GM21360 (cell line): Measurements from ENCODE around the gene INTS11.
A peak's percentile ranks its signal among the peaks of the same experiment; 100 is the strongest.
"Not testable (repeated sequence)": the region's sequence is repeated elsewhere in the genome, so short reads cannot be mapped to it uniquely, and the experiment has no call there.

Source experiments
- ATAC-seq: cut with Tn5 transposase; IDR thresholded peaks from one replicate; pipeline ENCODE4 v1.9.1; 2021; ENCODE audit warnings: mild to moderate bottlenecking, moderate library complexity; ENCODE audit not compliant: unreplicated experiment

The INTS11 gene

DNA sequence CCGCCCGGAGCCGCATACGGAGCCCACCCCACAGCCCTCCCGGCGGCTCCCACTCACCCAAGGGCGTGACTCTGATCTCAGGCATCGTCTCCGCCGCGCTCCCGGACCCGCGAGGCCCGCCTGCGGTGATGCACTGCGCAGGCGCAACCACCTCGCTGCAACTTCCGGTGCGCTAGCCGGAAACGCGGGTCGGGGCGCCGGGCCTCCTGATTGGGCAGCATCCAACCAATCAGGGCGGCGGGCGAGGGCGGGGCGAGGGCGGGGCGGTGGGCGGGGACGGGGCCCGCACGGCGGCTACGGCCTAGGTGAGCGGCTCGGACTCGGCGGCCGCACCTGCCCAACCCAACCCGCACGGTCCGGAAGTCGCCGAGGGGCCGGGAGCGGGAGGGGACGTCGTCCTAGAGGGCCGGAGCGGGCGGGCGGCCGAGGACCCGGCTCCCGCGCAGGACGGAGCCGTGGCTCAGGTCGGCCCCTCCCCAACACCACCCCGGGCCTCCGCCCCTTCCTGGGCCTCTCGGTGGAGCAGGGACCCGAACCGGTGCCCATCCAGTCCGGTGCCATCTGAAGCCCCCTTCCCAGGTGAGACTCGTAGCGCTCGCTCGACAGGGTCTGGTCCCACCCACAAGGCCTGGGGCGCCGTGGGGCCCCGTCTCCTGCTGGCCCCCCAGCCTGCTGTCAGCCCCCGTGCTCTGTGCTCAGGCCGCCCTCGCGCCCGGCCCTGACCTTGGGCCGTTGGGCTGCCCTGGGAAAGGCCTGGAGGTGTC lies at the start of gene INTS11, which contains the start of gene CPTP:
INTS11 (minus strand) TSS at position 137 of the 764 bp plus-strand sequence; CDS start at position 85, 52 bp downstream.
CPTP (plus strand) TSS at position 279 of the 764 bp plus-strand sequence. CDS start 2,109 bp downstream, outside the sequence.
- ATAC-seq = peak; percentile 54

DNA sequence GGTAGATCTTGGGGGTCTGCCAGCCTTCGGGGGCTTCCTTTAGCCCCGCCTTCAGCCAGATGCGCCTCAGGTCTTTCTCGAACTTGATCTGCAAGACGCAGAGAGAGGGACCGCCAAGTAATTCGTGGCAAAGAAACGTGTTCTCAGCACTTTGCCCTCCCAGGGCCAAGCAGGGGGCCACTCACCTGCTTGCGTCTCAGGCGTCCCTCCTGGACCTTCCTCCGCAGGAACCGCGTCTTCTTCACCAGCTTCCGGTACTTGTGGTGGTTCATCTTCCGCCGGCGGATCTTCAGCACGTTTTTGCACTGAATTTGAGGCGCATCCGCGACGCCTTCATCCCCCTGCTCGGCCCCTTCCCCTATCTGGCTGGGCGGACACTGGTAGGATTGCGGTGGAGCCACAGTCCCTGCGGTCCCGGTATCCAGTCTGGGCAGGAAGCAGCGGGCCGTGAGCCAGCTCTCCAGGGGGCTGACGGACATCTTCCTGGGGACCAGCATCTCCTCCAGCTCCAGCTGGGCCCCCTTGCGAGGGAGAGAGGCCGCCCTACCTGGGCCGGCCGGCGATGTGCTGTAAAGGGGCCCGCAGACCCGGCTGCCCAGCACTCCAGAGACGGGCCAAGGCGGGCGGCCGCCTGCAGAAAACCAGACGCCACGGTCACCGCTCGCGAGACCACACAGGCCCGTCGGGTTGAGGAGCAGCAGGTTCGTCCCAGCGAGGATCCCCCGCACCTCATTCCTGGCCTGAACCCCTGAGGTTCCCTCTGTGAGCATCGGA lies 49.5 kb upstream of the INTS11 start:
- ATAC-seq = no peak

DNA sequence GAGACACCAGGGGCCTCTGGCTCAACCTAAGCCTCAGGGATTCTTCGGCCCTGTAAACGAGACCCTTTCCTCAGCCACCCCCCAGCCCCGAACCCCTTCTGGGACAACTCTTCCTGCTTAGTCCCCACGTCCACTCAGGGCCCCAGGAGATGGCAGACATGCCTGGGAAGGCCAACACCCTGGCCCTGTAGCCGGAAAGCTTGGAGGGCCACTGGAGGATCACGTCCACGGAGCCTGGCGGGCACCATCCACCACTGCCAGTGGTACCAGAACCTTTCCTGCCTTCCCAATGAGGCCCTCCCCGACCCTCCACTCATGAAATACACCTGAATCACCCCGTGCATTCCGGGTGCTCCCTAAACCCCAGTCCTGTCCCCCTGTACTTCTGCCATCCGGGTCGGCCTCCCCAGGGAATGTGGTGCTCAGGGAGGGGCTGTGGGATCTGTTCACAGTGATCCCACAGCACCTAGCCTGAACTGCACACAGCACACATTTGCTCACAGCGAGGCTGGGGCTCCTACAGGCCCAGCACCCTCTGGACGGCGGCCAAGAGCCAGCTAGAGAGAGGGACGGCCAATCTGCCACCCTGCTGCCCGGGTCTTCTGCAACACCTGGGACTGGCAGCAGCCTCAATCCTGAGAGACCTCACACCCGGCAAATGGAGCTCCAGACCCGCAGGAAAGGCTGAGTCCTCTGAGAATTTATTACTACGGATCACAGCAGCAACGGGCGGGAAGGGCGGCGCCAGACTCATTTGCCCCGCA lies 48.8 kb upstream of the INTS11 start:
- no peak for ATAC-seq

DNA sequence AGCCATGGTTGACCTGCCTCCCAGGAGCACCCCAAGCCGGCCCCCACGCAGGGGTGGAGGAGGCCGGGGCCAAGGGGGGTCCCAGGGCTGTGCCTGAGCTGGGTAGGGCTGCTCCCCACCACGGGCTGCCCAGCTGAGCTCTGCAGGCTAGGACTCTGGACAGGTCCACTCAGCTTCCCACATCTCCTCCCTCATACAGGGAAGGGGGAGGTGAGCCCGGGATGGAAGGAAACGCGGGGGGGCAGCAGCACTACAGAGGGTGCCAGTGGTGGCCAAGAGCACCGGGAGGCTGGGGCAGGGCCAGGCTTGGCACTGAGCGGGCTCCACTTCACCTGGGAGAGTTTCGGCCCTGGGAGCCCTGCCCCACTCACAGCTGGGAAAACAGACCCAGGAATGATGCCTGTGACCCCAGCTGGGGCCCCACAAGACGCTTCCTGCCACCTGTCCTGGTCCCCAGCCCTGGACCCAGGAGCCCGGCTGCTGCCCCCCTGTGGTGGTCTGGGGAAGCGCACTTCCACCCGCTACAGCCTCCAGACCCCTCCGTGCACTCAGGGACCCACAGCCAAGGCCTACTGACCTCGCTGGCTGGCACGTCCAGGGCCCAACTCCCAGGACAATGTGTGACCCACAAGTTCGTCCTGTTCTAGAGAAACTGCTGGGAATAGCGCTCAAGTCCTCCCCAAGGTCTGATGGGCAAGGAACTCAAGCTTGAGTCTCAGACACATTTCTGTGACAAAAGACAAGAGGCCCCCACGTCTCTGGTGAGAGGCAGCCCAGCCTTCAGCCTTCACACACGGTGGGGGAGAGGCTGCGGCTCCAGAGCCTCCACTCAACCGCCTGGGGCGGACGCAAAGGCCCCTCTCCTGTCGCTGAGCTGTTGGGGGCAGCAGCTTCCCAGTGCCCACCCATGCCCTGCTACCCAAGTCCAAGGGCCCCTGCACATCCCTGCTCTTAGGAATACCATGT lies 47.6 kb upstream of the INTS11 start:
- ATAC-seq = peak; percentile 28

DNA sequence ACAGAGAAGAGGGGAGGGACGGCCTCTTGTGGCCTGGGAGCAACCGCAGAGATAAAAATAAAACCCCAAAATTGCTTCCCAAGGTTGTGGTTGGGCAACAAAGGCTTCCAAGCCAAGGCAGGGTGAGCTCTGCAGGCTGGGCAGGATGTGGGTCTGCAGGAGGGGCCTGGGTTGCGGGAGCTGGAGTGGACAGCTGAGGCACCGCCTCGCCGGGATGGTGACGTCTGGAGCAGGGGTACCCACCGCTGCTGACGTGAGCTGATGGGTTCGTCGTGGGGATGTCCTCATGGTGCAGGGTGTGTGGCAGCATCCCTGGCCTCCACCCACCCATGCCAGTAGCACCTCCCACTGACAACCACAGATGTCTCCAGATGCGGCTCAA lies 46.9 kb upstream of the INTS11 start:
- no peak for ATAC-seq

DNA sequence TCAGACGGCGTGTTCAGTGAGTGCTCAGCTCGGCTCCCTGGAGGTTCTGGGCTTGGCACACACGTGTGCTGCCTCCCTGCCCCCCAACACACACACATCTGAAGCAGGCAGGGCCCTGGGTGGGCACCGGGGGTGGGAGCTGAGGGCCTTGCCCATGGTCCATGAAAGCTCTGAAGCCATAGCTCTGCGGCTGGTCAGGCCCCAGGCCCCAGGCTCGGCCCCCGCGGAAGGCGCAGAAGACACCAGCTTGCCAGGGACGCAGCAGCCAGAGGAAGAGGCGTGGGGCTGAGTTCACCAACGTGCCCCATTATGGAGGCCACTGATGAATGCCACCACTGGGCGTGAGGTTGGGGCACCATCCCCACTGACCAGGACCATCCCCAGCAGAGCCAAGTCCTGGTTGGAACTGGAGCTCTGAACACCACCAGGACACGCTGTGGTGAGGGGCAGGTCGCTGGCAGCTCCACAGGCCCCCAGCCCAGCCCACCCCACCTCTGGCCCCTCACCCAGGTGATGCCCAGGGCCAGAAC lies 46.4 kb upstream of the INTS11 start:
- no peak for ATAC-seq

DNA sequence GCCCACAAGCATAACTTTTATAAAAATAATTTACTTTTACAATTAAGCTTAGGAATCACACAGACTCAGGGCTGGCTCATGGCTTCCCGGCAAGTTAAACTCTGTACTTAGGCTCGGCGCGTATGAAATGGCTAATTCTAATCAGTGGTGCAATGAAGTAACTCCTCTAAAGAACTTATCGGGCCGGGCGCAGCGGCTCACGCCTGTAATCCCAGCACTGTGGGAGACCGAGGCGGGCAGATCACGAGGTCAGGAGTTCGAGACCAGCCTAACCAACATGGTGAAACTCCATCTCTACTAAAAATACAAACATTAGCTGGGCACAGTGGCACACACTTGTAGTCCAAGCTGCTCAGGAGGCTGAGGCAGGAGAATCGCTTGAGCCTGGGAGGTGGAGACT lies 45.6 kb upstream of the INTS11 start:
- not testable (repeated sequence) for ATAC-seq

DNA sequence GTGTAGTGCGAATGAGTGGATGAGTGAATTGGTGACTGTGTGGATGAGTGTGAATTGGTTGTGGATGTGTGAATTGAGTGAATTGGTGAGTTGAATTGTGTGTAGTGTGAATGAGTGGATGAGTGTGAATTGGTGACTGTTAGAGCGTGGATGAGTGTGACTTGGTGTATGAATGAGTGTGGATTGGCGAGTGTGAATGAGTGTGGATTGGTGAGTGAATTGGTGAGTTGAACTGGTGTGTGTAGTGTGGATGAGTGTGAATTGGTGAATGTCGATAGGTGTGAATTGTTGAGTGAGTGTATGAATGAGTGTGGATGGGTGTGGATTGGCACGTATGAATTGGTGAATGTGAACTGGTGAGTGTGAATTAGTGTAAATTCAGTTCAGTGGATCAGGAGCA lies 42.9 kb upstream of the INTS11 start:
- ATAC-seq = no peak

DNA sequence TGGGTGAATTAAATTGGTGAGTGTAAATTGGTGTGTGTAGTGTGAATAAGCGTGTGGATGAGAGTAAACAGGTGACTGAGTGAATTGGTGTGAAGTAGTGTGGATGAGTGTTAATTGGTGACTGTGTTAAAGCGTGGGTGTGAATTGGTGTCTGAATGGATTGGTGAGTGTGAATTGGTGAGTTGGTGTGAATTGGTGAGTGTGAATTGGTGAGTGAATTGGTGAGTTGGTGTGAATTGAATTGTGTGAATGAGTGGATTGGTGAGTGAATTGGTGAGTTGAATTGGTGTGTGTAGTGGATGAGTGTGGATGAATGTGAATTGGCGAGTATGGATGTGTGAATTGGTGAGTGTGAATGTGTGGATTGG lies 42.2 kb upstream of the INTS11 start:
- ATAC-seq = no peak

DNA sequence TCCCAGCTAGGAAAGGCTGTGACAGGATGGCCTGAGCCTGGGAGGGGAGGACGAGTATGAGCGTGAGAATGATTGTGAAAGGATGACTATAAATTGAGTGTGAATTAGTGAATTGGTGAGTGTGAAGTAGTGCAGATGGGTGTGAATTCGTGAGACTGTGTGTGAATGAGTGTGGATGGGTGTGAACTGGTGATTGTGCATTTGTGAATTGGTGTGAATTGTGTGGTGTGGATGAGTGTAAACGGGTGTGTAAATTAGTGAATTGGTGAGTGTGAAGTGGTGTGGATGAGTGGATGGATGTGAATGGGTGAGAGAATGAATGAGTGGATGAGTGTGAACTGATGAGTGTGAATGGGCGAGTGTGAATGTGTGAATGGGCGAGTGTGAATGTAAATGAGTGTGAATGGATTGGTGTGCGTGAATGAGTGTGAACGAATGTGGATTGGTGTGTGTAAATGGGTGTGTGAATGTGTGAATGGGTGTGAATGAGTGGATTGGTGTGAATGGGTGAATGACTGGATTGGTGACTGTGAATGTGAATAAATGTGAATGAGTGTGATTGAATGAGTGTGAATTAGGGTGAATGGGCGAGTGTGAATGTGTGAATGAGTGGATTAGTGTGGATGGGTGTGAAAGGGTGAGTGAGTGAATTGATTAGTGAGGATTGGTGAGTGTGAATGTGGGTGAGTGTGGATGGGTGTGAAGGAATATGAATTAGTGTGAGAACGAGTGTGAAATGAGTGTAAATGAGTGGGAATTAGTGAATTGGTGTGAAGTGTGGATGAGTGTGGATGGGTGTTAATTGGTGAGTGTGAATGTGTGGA lies 41.6 kb upstream of the INTS11 start:
- ATAC-seq = no peak

DNA sequence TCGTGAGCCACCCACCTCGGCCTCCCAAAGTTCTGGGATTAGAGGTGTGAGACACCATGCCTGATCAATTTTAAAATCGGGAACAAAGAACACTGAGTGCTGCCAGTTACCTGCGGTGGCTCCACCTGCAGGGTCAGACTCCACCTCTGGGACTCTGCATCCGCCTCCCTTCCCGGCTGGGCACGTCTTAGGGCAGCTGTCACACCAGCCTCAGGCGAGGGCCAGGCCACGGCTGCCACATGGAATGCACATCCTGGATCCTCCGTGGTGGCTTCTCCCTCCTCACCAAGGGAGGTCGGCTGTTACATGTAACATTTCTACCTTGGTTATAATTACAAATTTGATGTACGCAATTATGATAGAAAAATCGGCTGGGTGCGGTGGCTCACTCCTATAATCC lies 39.8 kb upstream of the INTS11 start:
- ATAC-seq = no peak

DNA sequence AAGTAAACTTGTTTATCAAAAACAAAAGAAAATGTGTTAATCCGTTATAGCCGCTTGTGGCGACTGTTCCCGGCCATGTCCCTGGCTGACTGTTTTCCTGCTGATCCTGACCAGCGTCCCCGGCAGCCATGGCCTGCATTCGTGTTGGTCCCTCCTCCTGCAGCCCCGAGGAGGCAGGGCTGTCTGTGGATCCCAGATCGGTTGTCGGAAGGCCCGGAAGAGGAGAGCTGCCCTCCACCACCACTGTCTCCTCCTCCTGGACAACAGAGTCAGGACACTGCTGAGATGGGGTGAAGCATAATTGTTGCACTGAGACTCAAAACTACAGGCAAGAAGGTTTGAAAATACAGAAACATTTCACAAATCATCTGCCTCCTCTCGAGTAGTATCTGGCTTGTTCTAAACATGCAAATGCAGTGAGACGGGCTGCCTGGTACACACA lies 37.5 kb upstream of the INTS11 start:
- ATAC-seq = no peak

DNA sequence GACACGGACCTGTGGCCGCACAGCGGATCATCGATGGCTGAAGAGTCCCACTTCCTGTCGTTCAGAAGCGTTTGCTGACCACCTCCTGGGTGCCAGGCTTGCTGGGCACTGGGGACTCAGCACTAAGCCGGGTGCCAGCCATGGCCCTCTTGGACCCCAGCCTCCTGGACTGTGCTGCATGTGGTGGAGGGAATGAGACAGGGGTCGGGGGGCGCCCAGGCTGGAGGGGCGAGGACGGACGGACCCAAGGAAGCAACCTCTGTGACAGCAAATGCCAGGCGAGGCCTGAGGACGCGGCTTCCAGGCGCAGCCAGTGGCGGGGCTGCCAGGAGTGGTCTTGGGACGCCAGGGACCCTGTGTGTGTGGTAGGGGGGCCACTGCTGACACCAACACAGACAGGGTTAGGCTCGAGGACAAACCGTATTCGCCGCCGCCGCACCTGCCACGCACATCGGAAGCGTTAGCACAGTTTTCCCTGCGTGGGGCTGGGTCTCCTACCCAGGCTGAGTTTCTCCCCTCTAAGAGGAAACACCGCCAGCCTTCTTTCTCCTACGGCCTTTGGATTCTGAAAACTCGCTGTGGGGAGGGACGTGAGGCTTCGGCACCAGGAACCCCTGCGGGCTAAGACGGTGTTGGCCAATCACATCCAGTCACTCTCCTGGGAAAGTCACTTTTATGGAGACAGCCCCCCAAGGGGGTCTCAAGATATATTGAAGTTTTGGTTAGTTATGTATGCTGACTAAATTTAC lies 36.9 kb upstream of the INTS11 start:
- no peak for ATAC-seq

DNA sequence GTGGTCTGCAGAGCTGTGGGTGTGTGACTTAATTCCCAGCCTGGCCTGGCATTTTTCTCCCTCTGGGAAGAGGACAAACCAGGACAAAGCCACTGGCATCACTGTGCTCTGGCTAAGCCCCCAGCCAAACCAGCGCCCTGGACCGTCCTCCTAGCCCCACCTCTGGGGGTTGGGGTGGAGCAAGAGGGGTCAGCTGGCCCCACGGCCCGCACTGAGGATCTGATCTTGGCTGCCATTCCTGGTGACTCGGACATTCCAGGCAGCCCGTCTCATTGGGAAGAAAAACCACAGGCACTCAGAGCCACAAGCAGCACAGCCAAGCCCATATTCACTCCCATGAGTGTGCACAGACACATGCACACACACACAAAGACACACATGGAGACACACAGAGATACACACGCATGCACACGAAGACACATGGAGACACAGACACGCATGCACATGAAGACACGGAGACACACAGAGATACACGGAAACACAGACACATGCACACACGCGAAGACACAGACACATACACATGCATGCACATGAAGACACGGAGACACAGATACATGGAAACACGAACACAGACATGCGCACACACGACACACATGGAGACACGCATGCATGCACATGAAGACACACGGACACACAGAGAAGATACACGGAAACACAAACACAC lies 36.2 kb upstream of the INTS11 start:
- no peak for ATAC-seq

DNA sequence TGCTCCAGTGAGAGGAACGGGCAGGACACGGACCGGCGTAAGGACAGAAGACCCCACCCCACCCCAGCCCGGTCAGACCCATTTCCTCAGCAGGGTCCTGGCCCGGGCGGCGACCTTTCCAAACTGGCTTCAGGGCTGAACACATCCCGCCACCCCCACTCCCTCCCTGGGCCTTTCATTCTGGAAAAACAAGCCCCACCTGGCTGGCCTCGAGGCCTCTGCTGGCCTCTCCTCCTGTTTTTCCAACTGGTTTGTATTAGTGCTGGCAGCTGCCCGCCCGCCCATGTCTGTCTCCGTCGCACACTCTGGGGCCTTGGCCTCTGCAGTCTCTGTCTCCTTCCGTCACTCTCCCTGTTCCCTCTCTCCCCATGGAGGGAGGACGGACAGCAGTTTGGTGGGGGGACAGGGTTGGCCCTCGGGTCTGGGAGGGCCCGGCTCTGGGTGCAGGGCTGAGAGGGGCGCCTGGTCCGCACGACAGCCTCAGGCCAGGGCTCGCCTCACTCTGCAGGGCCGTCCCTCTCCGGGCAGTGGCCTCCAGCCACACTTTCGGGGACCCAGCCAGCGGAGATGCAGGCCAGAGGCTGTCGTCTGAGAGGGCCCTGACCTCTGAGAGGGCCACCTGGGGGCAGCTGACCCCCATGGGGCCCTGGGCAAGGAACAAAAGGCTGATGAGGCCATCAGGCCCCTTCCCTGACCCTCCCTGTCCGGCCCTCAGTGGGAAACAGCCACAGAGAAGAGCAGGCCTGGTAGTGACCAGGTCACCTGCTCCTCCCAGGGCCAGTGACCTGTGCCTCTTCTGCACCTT lies 35.4 kb upstream of the INTS11 start:
- ATAC-seq = no peak

DNA sequence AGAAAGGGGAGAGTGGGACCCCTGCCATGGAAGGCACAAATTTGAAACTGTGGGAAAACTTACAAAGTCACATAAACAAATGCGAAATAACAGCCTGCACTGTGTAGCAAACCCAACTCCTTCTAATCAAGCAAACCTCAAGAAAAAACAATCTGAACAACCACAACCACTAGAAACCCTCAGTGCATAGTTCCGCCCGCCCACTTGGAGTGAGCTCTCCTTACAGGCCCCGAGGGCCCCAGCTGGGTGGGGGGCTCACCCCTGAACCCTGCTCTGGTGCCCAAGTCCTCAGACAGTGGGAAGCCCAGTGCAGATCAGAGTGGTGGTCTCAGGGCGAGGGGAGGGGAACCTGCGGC lies 34.8 kb upstream of the INTS11 start:
- no peak for ATAC-seq
